Erythroblast (primary cell): Measurements from ENCODE around the gene PHF11.

Source experiments
- DNase-seq, 2 experiments: peaks; one replicate each; lab custom pipeline; 2025; lab: John Stamatoyannopoulos, UW
- GATA1 ChIP-seq: IDR thresholded peaks from 2 replicates; pipeline ENCODE4 v1.6.1; 2011; ENCODE audit warnings: low read depth, mild to moderate bottlenecking, control low read depth, low read length, moderate library complexity
- POLR2A ChIP-seq: IDR thresholded peaks from 2 replicates; pipeline ENCODE4 v1.6.1; 2011; ENCODE audit warnings: mild to moderate bottlenecking, low read length

Gene PHF11

DNA sequence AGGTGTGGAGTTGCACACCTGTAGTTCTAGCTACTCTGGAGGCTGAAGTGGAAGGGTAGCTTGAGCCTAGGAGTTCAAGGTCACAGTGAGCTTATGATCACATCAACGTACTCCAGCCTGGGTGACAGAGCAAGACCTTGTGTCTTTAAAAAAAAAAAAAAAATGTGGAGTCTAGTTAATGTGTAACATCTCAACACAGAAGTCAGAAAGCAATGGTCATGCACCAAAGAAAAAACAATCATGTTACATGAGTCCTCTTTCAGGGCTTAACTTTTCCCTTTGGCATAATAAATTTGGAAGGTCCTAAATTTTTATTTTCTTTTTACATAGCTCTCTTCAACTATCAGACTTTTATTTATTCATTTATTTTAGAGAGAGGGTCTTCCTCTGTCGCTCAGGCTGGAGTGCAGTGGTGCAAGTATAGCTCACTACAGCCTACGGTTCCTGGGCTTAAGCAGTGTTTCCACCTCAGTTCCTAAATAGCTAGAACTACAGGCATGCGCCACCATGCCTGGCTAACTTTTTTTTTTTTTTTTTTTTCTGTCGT lies 29.4 kb upstream of the PHF11 start:
- DNase-seq = no peak
- TF ChIP-seq POLR2A (no peak), GATA1 (no peak)

GRCh38 chr13:49472186-49472585 lies 23.6 kb upstream of the PHF11 start:
- TF ChIP-seq GATA1 (no peak), POLR2A (no peak)
- no peak for DNase-seq

- DNase-seq = no peak
- TF ChIP-seq POLR2A = no peak
Measured at GRCh38 chr13:49476529-49476928, 19.2 kb upstream of the PHF11 start.

DNA sequence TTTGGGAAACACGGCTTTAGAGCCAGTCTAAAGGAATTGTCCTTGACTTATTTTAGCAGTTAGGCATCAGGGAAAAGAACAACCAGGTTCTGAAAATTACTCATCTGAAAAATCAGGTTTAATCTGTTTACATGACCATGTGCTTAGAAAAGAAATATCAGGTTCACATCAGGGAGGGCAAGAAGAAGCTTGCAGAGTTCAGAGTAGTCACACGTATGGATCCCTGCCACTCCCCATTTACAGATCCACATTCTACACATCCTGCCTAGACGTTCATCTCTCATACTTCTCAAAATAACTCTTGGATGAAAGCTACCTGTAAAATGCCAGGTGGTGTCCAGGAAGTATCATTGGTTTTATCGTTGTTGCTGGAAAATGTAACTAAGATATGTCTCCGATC lies 14.0 kb upstream of the PHF11 start:
- TF ChIP-seq POLR2A (no peak), GATA1 (no peak)
- no peak for DNase-seq

DNA sequence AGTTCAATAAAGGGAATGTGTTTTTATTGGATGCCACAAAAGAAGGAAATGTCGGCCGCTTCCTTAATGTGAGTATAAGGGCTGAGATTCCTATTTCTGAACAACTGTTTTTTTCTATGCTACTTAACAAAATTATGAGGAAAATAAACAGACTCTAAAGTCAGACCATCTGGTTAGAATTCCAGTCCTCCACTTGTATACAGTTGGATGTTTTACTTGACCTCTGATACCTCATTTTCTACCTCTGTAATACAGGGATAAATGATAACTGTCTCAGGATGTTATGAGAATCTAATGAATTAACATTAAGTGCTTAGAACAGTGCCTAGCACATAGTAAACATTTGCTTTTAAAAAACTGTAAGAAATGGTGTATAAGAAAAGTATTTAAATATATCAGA lies 7.2 kb upstream of the PHF11 start:
- TF ChIP-seq GATA1 (no peak), POLR2A (no peak)
- no peak for DNase-seq

- peak; percentile 8 to 20 for DNase-seq
- TF ChIP-seq POLR2A (no peak), GATA1 (no peak)
Measured at GRCh38 chr13:49494645-49495044, 1.1 kb upstream of the PHF11 start.

DNA sequence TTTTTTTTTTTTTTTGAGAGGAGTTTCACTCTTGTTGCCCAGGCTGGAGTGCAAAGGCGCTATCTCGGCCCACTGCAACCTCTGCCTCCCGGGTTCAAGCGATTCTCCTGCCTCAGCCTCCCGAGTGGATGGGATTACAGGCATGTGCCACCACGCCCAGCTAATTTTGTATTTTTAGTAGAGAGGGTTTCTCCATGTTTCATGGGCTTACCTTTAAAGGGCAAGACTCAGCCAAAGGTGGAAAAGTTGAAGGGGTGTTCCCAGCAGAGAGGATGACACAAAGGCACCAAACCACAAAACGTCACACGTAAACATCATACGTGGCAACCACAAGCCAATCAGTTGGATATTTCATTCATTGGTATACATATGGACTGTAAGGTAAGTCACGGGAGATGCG lies 1.1 kb downstream of the PHF11 start:
- peak in 1 of 2 experiments; percentile 38 for DNase-seq

- no peak for TF ChIP-seq POLR2A
- no peak for TF ChIP-seq GATA1
- DNase-seq = peak in 1 of 2 experiments; percentile 46
Measured at GRCh38 chr13:49497272-49497671, 1.5 kb downstream of the PHF11 start.

DNA sequence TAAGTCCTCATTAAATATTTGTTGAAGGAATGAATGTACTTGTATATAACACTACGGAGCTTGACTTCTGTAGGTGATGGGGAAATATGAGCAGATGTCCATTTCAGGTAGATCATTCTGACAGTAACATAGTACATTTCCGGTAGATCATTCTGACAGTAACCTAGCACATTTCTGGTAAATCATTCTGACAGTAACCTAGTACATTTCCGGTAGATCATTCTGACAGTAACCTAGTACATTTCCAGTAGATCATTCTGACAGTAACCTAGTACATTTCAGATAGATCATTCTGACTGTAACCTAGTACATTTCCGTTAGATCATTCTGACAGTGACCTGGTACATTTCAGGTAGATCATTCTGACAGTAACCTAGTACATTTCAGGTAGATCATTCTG lies 2.5 kb downstream of the PHF11 start:
- TF ChIP-seq POLR2A (no peak), GATA1 (no peak)

DNA sequence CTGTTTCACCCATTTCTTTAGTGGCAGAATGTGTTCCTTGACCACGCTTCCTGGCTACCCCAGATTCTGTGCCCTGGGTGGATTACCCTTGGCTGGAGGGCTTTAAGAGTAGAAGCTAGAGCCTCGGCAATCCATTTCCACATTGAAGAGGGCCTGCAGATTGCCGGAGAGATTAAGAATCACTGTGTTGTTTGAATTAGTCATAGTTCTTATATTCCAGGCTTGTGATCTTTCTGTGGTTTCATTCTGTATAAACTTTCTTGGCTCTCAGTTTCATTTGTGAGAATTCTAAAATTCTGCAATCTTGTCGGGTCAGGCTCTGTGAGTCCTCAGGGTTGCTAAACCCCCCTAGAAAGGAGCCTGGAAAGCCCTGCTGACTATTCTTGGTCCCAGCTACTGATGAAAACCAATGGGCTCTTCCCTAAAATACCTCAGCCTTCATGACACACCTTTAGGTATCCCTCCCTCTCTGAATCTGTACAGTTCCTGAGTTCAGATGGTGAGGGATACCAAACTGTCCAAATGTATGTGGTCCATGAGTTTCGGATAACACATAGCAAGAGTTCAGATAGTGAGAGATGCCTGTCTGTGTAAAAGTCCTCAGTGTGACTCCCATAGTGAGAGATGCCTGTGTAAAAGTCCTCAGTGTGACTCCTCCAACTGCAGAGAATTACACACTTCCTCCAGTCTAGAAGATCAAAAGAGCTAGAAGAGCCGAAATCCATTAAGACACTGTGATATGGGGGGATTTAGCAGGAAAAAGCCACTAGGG lies 4.3 kb downstream of the PHF11 start:
- no peak for TF ChIP-seq POLR2A
- TF ChIP-seq GATA1 = no peak
- no peak for DNase-seq

More for the DNA sequence above, 2.5 kb downstream of the PHF11 start:
- DNase-seq = no peak

- no peak for DNase-seq
Measured at GRCh38 chr13:49502954-49503353, 7.2 kb downstream of the PHF11 start.

DNA sequence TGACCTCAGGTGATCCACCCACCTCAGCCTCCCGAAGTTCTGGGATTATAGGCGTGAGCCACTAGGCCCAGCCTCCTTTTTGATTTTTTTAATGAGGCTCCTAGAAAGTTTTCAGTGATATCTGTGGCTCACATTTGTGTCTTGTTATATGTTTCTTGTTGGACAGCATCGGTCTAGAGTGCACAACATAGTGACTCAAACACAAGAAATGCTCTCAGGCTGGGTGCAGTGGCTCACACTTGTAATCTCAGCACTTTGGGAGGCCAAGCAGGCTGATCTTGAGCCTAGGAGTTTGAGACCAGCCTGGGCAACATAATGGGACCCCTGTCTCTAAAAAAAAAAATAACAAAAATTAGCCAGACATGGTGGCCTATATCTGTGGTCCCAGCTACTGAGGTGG lies 8.2 kb downstream of the PHF11 start:
- TF ChIP-seq POLR2A (no peak), GATA1 (no peak)
- DNase-seq = no peak

More at GRCh38 chr13:49502954-49503353, 7.2 kb downstream of the PHF11 start:
- TF ChIP-seq GATA1 (no peak), POLR2A (no peak)

GRCh38 chr13:49512578-49512977 lies 16.8 kb downstream of the PHF11 start:
- no peak for DNase-seq
- TF ChIP-seq GATA1 (no peak), POLR2A (no peak)

GRCh38 chr13:49516467-49516866 lies 20.7 kb downstream of the PHF11 start:
- DNase-seq = no peak

GRCh38 chr13:49517461-49517860 lies 21.7 kb downstream of the PHF11 start:
- DNase-seq = peak; percentile 7
- TF ChIP-seq GATA1 (no peak), POLR2A (no peak)

More at GRCh38 chr13:49516467-49516866, 20.7 kb downstream of the PHF11 start:
- TF ChIP-seq GATA1 = no peak
- TF ChIP-seq POLR2A = no peak

DNA sequence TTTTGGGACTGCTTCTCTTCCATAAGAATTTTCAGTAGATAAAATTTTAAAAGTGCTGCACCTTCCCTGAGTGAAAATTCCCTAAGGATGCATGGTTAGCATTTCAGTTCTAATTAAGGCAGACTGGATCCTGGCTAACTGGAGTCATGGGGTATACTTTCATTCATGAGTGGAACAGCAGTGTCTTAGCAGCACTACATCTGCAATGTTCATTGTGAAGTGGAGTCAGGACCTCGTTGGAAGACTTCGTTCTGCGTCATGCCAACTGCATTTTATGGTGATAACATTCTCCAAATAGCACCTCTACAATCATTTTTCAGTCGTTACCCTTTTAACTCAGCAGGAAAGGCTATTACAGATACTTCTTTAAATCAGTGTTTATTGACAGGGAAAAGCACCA lies 25.5 kb downstream of the PHF11 start:
- TF ChIP-seq GATA1 = no peak
- TF ChIP-seq POLR2A = no peak
- no peak for DNase-seq
